ENCODE results near the gene CATSPERZ. TPM values are rescaled to one million over a fixed set of nuclear protein-coding genes. Genes with fewer than 3 reads are reported as not detected.

CATSPERZ gene
- polyA plus RNA-seq, 6 donors from 2014 or later = not detected

- peak; percentile 70 to 74 for ATAC-seq (ENCODE audit: low read depth in 2 of 2)
- Mint-ChIP-seq H3K4me1 (peaks cover 17 to 21% (median 18%) of the 10 kb centered on the region in 3 donors), H3K36me3 (peaks cover 0 to 11% of the 10 kb centered on the region in 2 donors), H3K4me3 (peak within 1 kb of the TSS; percentile 79 to 96 (median 93)), H3K27ac (peak within 1 kb of the TSS; percentile 99 to 100 (median 99)), H3K27me3 (peaks cover 0 to under 1% (median 0%) of the 10 kb centered on the region in 3 donors), H3K9me3 (no peaks in the 10 kb centered on the region)
- peak; percentile 96 for DNase-seq
Measured at GRCh38 chr11:64284962-64285884, 14.9 kb upstream of the CATSPERZ start, which contains the start of gene GPR137. GPR137 (plus strand) TSS chr11:64285848; CDS start chr11:64286525, 677 bp downstream.

GRCh38 chr11:64285885-64286800 is 14.0 kb upstream of the CATSPERZ start:
- ATAC-seq (ENCODE audit: low read depth in 2 of 2) (no peak), DNase-seq (no peak)
- Mint-ChIP-seq H3K27me3 (peaks cover 7 to 10% (median 8%) of the 10 kb centered on the region in 3 donors), H3K36me3 (peaks cover 0 to 17% of the 10 kb centered on the region in 2 donors), H3K27ac (peak overlapping the region; percentile 68 to 99 (median 94)), H3K4me1 (peaks cover 22 to 25% (median 25%) of the 10 kb centered on the region in 3 donors), H3K4me3 (peak overlapping the region; percentile 71 to 93 (median 85)), H3K9me3 (no peaks in the 10 kb centered on the region)

- Mint-ChIP-seq H3K27me3 (peaks cover 7 to 10% (median 9%) of the 10 kb centered on the region in 3 donors), H3K9me3 (no peaks in the 10 kb centered on the region), H3K27ac (peak overlapping the region; percentile 68 to 99 (median 94)), H3K4me1 (peaks cover 16 to 25% (median 23%) of the 10 kb centered on the region in 3 donors), H3K4me3 (peak overlapping the region; percentile 71 to 92 (median 85)), H3K36me3 (peaks cover 0 to 11% of the 10 kb centered on the region in 2 donors)
- ATAC-seq (ENCODE audit: low read depth in 2 of 2) (no peak), DNase-seq (no peak)
Measured at GRCh38 chr11:64286801-64287159, 13.4 kb upstream of the CATSPERZ start.

GRCh38 chr11:64287676-64288352 is 12.3 kb upstream of the CATSPERZ start:
- ATAC-seq (ENCODE audit: low read depth in 2 of 2) = no peak
- Mint-ChIP-seq H3K27me3 (peaks cover 7 to 16% (median 14%) of the 10 kb centered on the region in 3 donors), H3K4me1 (peaks cover 17 to 31% (median 27%) of the 10 kb centered on the region in 3 donors), H3K36me3 (peaks cover 0 to 7% of the 10 kb centered on the region in 2 donors), H3K9me3 (no peaks in the 10 kb centered on the region), H3K4me3 (peak overlapping the region in 3 of 8 donors; percentile 6 to 33 (median 19)), H3K27ac (peak overlapping the region in 3 of 6 donors; percentile 29 to 60 (median 47))
- DNase-seq = no peak

GRCh38 chr11:64288353-64288750 is 11.8 kb upstream of the CATSPERZ start:
- peaks cover 11 to 22% (median 20%) of the 10 kb centered on the region in 3 donors for H3K27me3 Mint-ChIP-seq
- H3K27ac Mint-ChIP-seq = peak overlapping the region in 2 of 6 donors; percentile 29 to 34
- peaks cover 17 to 31% (median 22%) of the 10 kb centered on the region in 3 donors for H3K4me1 Mint-ChIP-seq
- peaks cover 0 to 7% of the 10 kb centered on the region in 2 donors for H3K36me3 Mint-ChIP-seq
- H3K9me3 Mint-ChIP-seq = no peaks in the 10 kb centered on the region
- H3K4me3 Mint-ChIP-seq = peak overlapping the region in 1 of 8 donors; percentile 19
- DNase-seq (no peak), ATAC-seq (ENCODE audit: low read depth in 2 of 2) (no peak)

GRCh38 chr11:64289002-64289564 is 11.1 kb upstream of the CATSPERZ start:
- Mint-ChIP-seq H3K27ac (peak overlapping the region in 1 of 6 donors; percentile 34), H3K27me3 (peaks cover 16 to 29% (median 20%) of the 10 kb centered on the region in 3 donors), H3K9me3 (no peaks in the 10 kb centered on the region), H3K36me3 (peaks cover 0 to 7% of the 10 kb centered on the region in 2 donors), H3K4me1 (peaks cover 17 to 26% (median 17%) of the 10 kb centered on the region in 3 donors), H3K4me3 (peak overlapping the region in 2 of 8 donors; percentile 10 to 48)
- DNase-seq (no peak), ATAC-seq (ENCODE audit: low read depth in 2 of 2) (no peak)

- ATAC-seq (ENCODE audit: low read depth in 2 of 2) = no peak
- no peak for DNase-seq
- peaks cover 0 to 7% of the 10 kb centered on the region in 2 donors for H3K36me3 Mint-ChIP-seq
- peak overlapping the region; percentile 56 to 88 (median 80) for H3K4me3 Mint-ChIP-seq
- H3K4me1 Mint-ChIP-seq = peaks cover 17 to 22% (median 17%) of the 10 kb centered on the region in 3 donors
- H3K9me3 Mint-ChIP-seq = no peaks in the 10 kb centered on the region
- peaks cover 27 to 44% (median 33%) of the 10 kb centered on the region in 3 donors for H3K27me3 Mint-ChIP-seq
- H3K27ac Mint-ChIP-seq = peak overlapping the region in 3 of 6 donors; percentile 19 to 62 (median 22)
Measured at GRCh38 chr11:64290352-64291261, 9.6 kb upstream of the CATSPERZ start.

- peaks cover 15 to 19% (median 16%) of the 10 kb centered on the region in 3 donors for H3K4me1 Mint-ChIP-seq
- peak within 1 kb of the TSS; percentile 56 to 88 (median 80) for H3K4me3 Mint-ChIP-seq
- H3K9me3 Mint-ChIP-seq = no peaks in the 10 kb centered on the region
- peak within 1 kb of the TSS in 3 of 6 donors; percentile 19 to 62 (median 22) for H3K27ac Mint-ChIP-seq
- peaks cover 0 to 7% of the 10 kb centered on the region in 2 donors for H3K36me3 Mint-ChIP-seq
- ATAC-seq (ENCODE audit: low read depth in 2 of 2) (no peak), DNase-seq (no peak)
- peaks cover 34 to 51% (median 38%) of the 10 kb centered on the region in 3 donors for H3K27me3 Mint-ChIP-seq
Measured at GRCh38 chr11:64291262-64291751, 8.9 kb upstream of the CATSPERZ start, which contains the start of gene KCNK4. KCNK4 (plus strand) TSS chr11:64291302; CDS start chr11:64293019, 1,717 bp downstream.

- peak overlapping the region in 1 of 6 donors; percentile 68 for H3K27ac Mint-ChIP-seq
- DNase-seq = peak; percentile 18
- H3K4me3 Mint-ChIP-seq = peak overlapping the region in 2 of 8 donors; percentile 37 to 78
- peaks cover 39 to 57% (median 44%) of the 10 kb centered on the region in 3 donors for H3K27me3 Mint-ChIP-seq
- peaks cover 0 to 7% of the 10 kb centered on the region in 2 donors for H3K36me3 Mint-ChIP-seq
- H3K4me1 Mint-ChIP-seq = peaks cover 9 to 17% (median 10%) of the 10 kb centered on the region in 3 donors
- peak; percentile 65 to 73 for ATAC-seq (ENCODE audit: low read depth in 2 of 2)
- H3K9me3 Mint-ChIP-seq = no peaks in the 10 kb centered on the region
Measured at GRCh38 chr11:64291752-64292459, 8.3 kb upstream of the CATSPERZ start.

GRCh38 chr11:64292460-64293254 is 7.5 kb upstream of the CATSPERZ start:
- Mint-ChIP-seq H3K36me3 (peaks cover 0 to 7% of the 10 kb centered on the region in 2 donors), H3K27ac (peak overlapping the region in 2 of 6 donors; percentile 58 to 68), H3K9me3 (no peaks in the 10 kb centered on the region), H3K4me1 (peaks cover 12 to 24% (median 13%) of the 10 kb centered on the region in 3 donors), H3K4me3 (peak overlapping the region in 7 of 8 donors; percentile 37 to 84 (median 70)), H3K27me3 (peaks cover 45 to 64% (median 51%) of the 10 kb centered on the region in 3 donors)
- ATAC-seq (ENCODE audit: low read depth in 2 of 2) = peak in 1 of 2 donors; percentile 15
- DNase-seq = no peak

All from naive B cell (primary cell).